H1 (cell line): Measurements from ENCODE around the gene SLC48A1. TPM values are rescaled to one million over a fixed set of nuclear protein-coding genes. Genes with fewer than 3 reads are reported as not detected.

Experiments
- RBBP5 ChIP-seq: IDR thresholded peaks from 2 replicates; pipeline ENCODE4 v1.7.1; 2012; ENCODE audit warnings: low read depth, mild to moderate bottlenecking, inconsistent platforms, low read length, moderate library complexity, borderline replicate concordance
- polyA plus RNA-seq, 7 experiments: library from polyadenylated mRNA; depleted of rRNA in 3 of 7; stranded (reverse) in 5 of 7; unstranded in 2 of 7; fragments of >200 nt in 5 of 7; fragments of 200-250 nt in 2 of 7; gene quantifications; 1 replicate in 5 of 7; 2 replicates in 1 of 7; 4 replicates in 1 of 7; pipeline versions ENCODE4 v1.2.1 to v1.2.3, GENCODE V29; 2011 to 2013; ENCODE audit warnings: missing spikeins in 2 of 7, mixed read lengths in 2 of 7
- total RNA-seq: library from RNA; stranded (reverse); fragmentation: NEBNext Ultra II Directional; extraction: Animal tissue kit (Norgen Biotek cat#: 25700); gene quantifications from 2 replicates; pipeline ENCODE4 v1.2.1, GENCODE V29; 2021

The SLC48A1 gene
- total and polyA plus RNA-seq, 2 of the 8 experiments (the other 6 are each of a cell fraction or from before 2014, with no cell fraction given) = 9.5 to 14.1 TPM

DNA sequence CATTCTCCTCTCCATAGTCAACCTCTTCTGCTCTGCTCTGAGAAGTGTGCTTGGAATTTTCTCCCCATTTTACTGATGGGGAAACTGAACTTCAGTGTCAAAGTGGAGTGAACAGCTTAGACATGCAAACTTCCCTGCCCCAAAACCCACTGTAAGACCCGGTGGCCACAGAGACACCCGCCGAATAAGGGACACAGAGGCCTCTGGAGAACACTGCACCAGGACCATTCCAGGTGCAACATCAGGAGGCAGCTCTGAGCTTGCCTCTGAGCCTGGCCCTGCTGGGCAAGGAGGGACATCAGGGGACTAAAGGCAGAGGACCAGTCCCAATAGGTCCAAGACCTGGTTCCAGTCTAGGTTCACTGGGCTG, 45.0 kb downstream of the SLC48A1 start (continued):
- TF ChIP-seq RBBP5 = no peak
